Thyroid gland (tissue), 4 donors: Measurements from ENCODE around the gene MKNK1. TPM values are rescaled to one million over a fixed set of nuclear protein-coding genes. Genes with fewer than 3 reads are reported as not detected.

Experiments used
- DNase-seq, 2 donors: peaks; one replicate each; pipeline ENCODE4 v3.0.0-alpha.2; 2019
- H3K27ac ChIP-seq, 3 donors: fragments of 200-600 bp; sonication (generic); 1 replicate in 2 of 3; 2 replicates in 1 of 3; pipeline ENCODE4 v1.5.1; 2016 to 2019; ENCODE audit warnings: mild to moderate bottlenecking in 1 of 3, moderate library complexity in 1 of 3
- H3K27me3 ChIP-seq: fragments of 200-600 bp; sonication (generic); one replicate; pipeline ENCODE4 v1.5.1; 2019
- H3K36me3 ChIP-seq, 2 donors: fragments of 200-600 bp; sonication (generic); one replicate each; pipeline ENCODE4 v1.5.1; 2016 to 2019
- H3K4me1 ChIP-seq, 2 donors: fragments of 200-600 bp; sonication (generic); one replicate each; pipeline ENCODE4 v1.5.1; 2017 to 2019
- H3K4me3 ChIP-seq, 3 donors: fragments of 200-600 bp; sonication (generic); replicated peaks in 1 of 3; 1 replicate in 2 of 3; 2 replicates in 1 of 3; pipeline ENCODE4 v1.5.1; 2016; ENCODE audit warnings: mild to moderate bottlenecking in 1 of 3
- H3K9me3 ChIP-seq: fragments of 200-600 bp; sonication (generic); one replicate; pipeline ENCODE4 v1.5.1; 2017
- POLR2A ChIP-seq, 2 donors: fragments of 450-650 bp; IDR thresholded peaks; one replicate each; pipeline ENCODE4 v1.6.1; 2017; ENCODE audit warnings: antibody characterized with exemption in 2 of 2, mild to moderate bottlenecking in 2 of 2, moderate library complexity in 1 of 2
- WGBS, 2 donors: methylation state at CpG; one replicate each; pipeline ENCODE4 v1.1.5; 2017; 5-methylcytosine and 5-hydroxymethylcytosine counted together
- intact Hi-C: fragments of 100-400 bp; cut with DNase I; formaldehyde crosslinking; loops from one replicate; pipeline ENCODE4 v1.15.1; 2023
- total RNA-seq, 4 donors: library from RNA; depleted of rRNA; stranded (reverse); fragments of >200 nt; gene quantifications; one replicate each; pipeline ENCODE4 v1.2.3, GENCODE V29; 2016
- TF ChIP-seq, protein P1 (sequence below), 6 experiments: fragments of 200-600 bp in 3 of 6; fragments of 450-650 bp in 3 of 6; sonication (generic) in 3 of 6; IDR thresholded peaks; one replicate each; pipeline ENCODE4 v1.5.1; 2016 to 2019; ENCODE audit warnings: antibody characterized with exemption in 6 of 6, mild to moderate bottlenecking in 2 of 6, inconsistent platforms in 1 of 6, moderate library complexity in 1 of 6

MKNK1 gene
- total RNA-seq, 4 donors from 2014 or later, result 20.8 to 29.6 (median 23.4) TPM

DNA sequence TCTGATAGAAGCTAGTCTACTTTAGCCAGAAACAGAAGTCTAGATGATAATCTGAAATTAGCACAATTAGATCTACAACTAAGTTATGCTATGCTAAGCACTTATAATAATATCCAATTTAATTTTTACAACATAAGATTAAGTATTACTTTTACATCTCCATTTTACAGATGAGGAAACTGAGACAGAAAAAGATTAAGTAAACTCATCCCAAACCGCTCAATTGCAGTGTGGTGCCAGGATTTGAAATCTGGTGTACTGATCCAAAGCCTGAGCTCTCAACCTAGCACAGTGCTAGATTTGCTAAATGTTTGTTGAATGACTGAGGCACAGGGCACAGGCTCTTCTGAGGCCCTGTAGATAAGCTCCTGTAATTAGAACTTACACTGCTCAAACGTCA, 66.4 kb downstream of the MKNK1 start:
- peaks cover 0 to 5% of the 10 kb centered on the region in 2 donors for H3K4me1 ChIP-seq
- intact Hi-C loops, result no loop called here

DNA sequence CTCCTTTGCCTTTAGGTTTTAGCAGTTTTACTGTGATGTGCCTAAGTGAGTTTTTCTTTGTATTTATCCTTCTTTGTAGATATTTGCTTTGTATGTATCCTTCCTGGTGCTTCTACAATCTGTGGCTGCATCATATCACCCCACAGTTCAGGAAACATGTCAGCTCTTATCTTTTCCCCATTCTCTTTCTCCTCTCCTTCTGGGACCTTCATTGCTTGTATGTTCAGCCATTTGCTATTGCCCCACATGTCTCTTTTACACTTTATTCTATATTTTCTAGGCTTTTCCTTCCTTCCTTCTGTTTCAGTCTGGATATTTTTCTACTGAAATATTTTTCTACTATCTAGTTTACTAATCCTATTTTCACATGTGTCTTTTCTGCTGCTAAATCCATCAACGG, 67.5 kb downstream of the MKNK1 start:
- 93 to 100% methylated on average over 1 of the region's 1 CpG for WGBS, 2 donors
- Histone ChIP-seq H3K4me3 (no peak overlapping the region), H3K27me3 (no peaks in the 10 kb centered on the region), H3K36me3 (no peaks in the 10 kb centered on the region), H3K9me3 (no peaks in the 10 kb centered on the region), H3K27ac (no peak overlapping the region), H3K4me1 (peaks cover 0 to 5% of the 10 kb centered on the region in 2 donors)
- intact Hi-C loops, result no loop called here
- TF ChIP-seq, protein P1, sequence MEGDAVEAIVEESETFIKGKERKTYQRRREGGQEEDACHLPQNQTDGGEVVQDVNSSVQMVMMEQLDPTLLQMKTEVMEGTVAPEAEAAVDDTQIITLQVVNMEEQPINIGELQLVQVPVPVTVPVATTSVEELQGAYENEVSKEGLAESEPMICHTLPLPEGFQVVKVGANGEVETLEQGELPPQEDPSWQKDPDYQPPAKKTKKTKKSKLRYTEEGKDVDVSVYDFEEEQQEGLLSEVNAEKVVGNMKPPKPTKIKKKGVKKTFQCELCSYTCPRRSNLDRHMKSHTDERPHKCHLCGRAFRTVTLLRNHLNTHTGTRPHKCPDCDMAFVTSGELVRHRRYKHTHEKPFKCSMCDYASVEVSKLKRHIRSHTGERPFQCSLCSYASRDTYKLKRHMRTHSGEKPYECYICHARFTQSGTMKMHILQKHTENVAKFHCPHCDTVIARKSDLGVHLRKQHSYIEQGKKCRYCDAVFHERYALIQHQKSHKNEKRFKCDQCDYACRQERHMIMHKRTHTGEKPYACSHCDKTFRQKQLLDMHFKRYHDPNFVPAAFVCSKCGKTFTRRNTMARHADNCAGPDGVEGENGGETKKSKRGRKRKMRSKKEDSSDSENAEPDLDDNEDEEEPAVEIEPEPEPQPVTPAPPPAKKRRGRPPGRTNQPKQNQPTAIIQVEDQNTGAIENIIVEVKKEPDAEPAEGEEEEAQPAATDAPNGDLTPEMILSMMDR (IDR thresholded peaks at IDR 0.05), result no peak
- no peak for TF ChIP-seq POLR2A (IDR thresholded peaks at IDR 0.05)
- DNase-seq, result no peak

More for the DNA sequence above, 66.4 kb downstream of the MKNK1 start:
- H3K27ac ChIP-seq, result no peak overlapping the region
- no peaks in the 10 kb centered on the region for H3K27me3 ChIP-seq
- TF ChIP-seq POLR2A (IDR thresholded peaks at IDR 0.05), result no peak
- TF ChIP-seq, protein P1 (IDR thresholded peaks at IDR 0.05), result no peak
- H3K36me3 ChIP-seq, result no peaks in the 10 kb centered on the region
- no peak for DNase-seq
- no peaks in the 10 kb centered on the region for H3K9me3 ChIP-seq
- no peak overlapping the region for H3K4me3 ChIP-seq
- 84 to 87% methylated on average over 2 of the region's 2 CpGs for WGBS, 2 donors

DNA sequence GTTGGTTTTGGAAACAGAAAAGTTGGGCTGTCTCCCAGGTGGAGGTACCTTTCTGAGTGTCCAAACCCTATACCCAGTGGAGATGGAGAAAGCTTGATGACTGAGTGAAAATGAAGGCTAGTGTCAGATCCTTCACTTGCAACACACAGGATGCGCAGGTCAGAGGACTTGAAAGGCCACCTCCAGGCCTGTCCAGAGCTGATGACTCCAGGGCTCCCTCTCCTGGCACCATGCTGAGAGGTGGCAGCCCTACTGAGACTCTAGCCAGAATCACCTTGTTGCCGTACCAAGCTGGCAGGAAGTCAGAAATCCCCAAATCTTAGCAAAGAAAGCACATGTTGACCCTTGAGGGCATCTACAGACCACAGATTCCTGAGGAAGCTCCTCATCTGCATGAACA, 69.0 kb downstream of the MKNK1 start:
- peaks cover 0 to 5% of the 10 kb centered on the region in 2 donors for H3K4me1 ChIP-seq
- H3K9me3 ChIP-seq, result no peaks in the 10 kb centered on the region
- TF ChIP-seq, protein P1 (IDR thresholded peaks at IDR 0.05), result peak in 1 of 6 experiments; percentile 32
- no peak for TF ChIP-seq POLR2A (IDR thresholded peaks at IDR 0.05)
- intact Hi-C loops, result no loop called here
- peak; percentile 31 to 38 for DNase-seq
- WGBS, 2 donors, result 53 to 64% methylated on average over 2 of the region's 2 CpGs
- no peak overlapping the region for H3K27ac ChIP-seq
- no peaks in the 10 kb centered on the region for H3K27me3 ChIP-seq
- no peak overlapping the region for H3K4me3 ChIP-seq
- no peaks in the 10 kb centered on the region for H3K36me3 ChIP-seq

- peaks cover 0 to 5% of the 10 kb centered on the region in 2 donors for H3K4me1 ChIP-seq
- H3K9me3 ChIP-seq, result no peaks in the 10 kb centered on the region
- 30 to 56% methylated on average over 5 to 9 of the region's 71 CpGs for WGBS, 2 donors
- no peaks in the 10 kb centered on the region for H3K27me3 ChIP-seq
- peak overlapping the region in 1 of 3 donors; percentile 23 for H3K4me3 ChIP-seq
- intact Hi-C loops, result loop anchor here (5.0 kb wide), 1 partner anchor 194 kb away; no protein-coding TSS in a partner anchor
- peak; percentile 55 for DNase-seq
- no peaks in the 10 kb centered on the region for H3K36me3 ChIP-seq
- no peak overlapping the region for H3K27ac ChIP-seq
- TF ChIP-seq POLR2A (IDR thresholded peaks at IDR 0.05), result no peak
- TF ChIP-seq, protein P1 (IDR thresholded peaks at IDR 0.05), result no peak
These were observed 70.7 kb downstream of the MKNK1 start for GRCh38 chr1:46533179-46533864.

DNA sequence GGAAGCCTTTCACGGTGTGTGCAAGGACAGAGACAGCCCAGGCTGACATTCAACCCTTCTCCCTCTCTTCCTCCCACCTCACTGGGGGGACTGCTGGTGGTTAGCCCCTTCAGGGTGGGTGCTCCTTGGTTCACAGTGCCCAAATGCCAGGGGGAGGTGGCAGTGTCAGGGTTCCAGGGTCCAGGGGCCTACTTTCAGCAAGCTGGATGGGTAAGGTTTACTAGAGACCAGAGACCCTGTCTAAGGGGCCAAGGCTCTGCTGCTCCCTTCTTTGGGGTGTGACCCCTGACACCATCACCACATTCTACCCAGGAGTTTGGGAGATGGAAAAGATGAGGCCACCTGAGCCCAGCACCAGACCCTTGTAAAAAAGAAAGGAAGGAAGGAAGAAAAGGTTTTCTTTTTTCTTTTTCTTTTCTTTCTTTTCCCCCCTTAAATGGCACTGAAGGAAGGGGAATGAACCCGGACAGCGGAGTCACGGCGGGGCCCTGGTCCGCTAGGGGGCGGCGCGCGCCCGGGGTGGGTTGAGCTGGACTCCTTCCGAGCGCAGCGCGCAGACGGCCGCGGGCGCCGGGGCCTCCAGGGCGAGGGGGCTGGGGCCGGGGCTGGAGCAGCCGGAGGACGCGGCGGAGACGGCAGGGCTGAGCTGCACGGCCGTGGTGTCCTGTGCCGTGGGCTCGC, 71.4 kb downstream of the MKNK1 start:
- Histone ChIP-seq H3K27ac (no peak overlapping the region), H3K27me3 (no peaks in the 10 kb centered on the region), H3K36me3 (no peaks in the 10 kb centered on the region), H3K4me3 (peak overlapping the region in 1 of 3 donors; percentile 23), H3K9me3 (no peaks in the 10 kb centered on the region), H3K4me1 (peaks cover 0 to 5% of the 10 kb centered on the region in 2 donors)
- no peak for TF ChIP-seq POLR2A (IDR thresholded peaks at IDR 0.05)
- TF ChIP-seq, protein P1 (IDR thresholded peaks at IDR 0.05), result peak; percentile 32 to 76 (median 58)
- peak; percentile 71 to 72 for DNase-seq
- intact Hi-C loops, result loop anchor here (5.0 kb wide), 1 partner anchor 195 kb away; no protein-coding TSS in a partner anchor
- WGBS, 2 donors, result 0 to 2% methylated on average over 22 to 24 of the region's 31 CpGs
